SK-N-SH (cell line): Measurements from ENCODE around the gene AKT3. TPM values are rescaled to one million over a fixed set of nuclear protein-coding genes. Genes with fewer than 3 reads are reported as not detected.

Source experiments
- CTCF ChIA-PET: fragments of 300-600, 350-600 bp; formaldehyde crosslinking; extraction: SDS; loops from one replicate; lab custom pipeline; 2021; lab: Yijun Ruan, JAX
- POLR2A ChIA-PET: fragments of 350-600 bp; sonication (Branson Sonifier 250); formaldehyde crosslinking; extraction: SDS; loops from one replicate; lab custom pipeline; 2020; ENCODE audit warnings: antibody characterized with exemption, inconsistent platforms; lab: Yijun Ruan, JAX
- DNase-seq: peaks from one replicate; pipeline ENCODE4 v3.0.0; 2012
- H2AFZ ChIP-seq: fragments of 200-600 bp; sonication (generic); 2 replicates; pipeline ENCODE4 v1.8.1; 2016; ENCODE audit warnings: antibody characterized with exemption, mild to moderate bottlenecking, low read depth
- H3F3A ChIP-seq: fragments of 200-600 bp; sonication (generic); replicated peaks from 2 replicates; pipeline ENCODE3; 2016; ENCODE audit warnings: antibody characterized with exemption, mild to moderate bottlenecking; ENCODE audit not compliant: insufficient read depth
- H3K27ac ChIP-seq, 2 experiments: fragments of 200-500 bp in 1 of 2; fragments of 200-600 bp in 1 of 2; sonication (Bioruptor generic) in 1 of 2; sonication (generic), shearing (Covaris generic) in 1 of 2; 2 replicates each; pipeline versions ENCODE4 v1.5.1 to v1.6.1; 2014 to 2016; ENCODE audit warnings: low read depth in 2 of 2, inconsistent platforms in 1 of 2, low read length in 1 of 2, mild to moderate bottlenecking in 1 of 2, mixed read lengths in 1 of 2
- H3K27me3 ChIP-seq: fragments of 200-600 bp; sonication (generic), shearing (Covaris generic); 2 replicates; pipeline ENCODE4 v1.6.1; 2016; ENCODE audit warnings: mixed run types; ENCODE audit not compliant: insufficient read depth
- H3K36me3 ChIP-seq, 2 experiments: fragments of 200-500 bp in 1 of 2; fragments of 200-600 bp in 1 of 2; sonication (Bioruptor generic) in 1 of 2; sonication (generic) in 1 of 2; replicated peaks in 1 of 2; 2 replicates each; pipeline versions ENCODE3 to v1.5.1; 2014 to 2016; ENCODE audit warnings: low read length in 1 of 2, mild to moderate bottlenecking in 1 of 2; ENCODE audit not compliant: insufficient read depth in 2 of 2, control insufficient read depth in 1 of 2
- H3K4me1 ChIP-seq, 2 experiments: fragments of 200-500 bp in 1 of 2; fragments of 200-600 bp in 1 of 2; sonication (Bioruptor generic) in 1 of 2; sonication (generic), shearing (Covaris generic) in 1 of 2; 2 replicates each; pipeline versions ENCODE4 v1.5.1 to v1.6.1; 2014 to 2016; ENCODE audit warnings: low read depth in 1 of 2, low read length in 1 of 2, mixed run types in 1 of 2; ENCODE audit not compliant: insufficient read depth in 2 of 2, control insufficient read depth in 1 of 2
- H3K4me2 ChIP-seq: fragments of 200-600 bp; sonication (generic), shearing (Covaris generic); 2 replicates; pipeline ENCODE4 v1.6.1; 2017; ENCODE audit warnings: mixed run types
- H3K4me3 ChIP-seq, 2 experiments: fragments of 200-500 bp in 1 of 2; fragments of 200-600 bp in 1 of 2; sonication (Bioruptor generic) in 1 of 2; sonication (generic), shearing (Covaris generic) in 1 of 2; 2 replicates each; pipeline versions ENCODE4 v1.5.1 to v1.8.1; 2014 to 2016; ENCODE audit warnings: low read depth in 2 of 2, inconsistent platforms in 1 of 2, low read length in 1 of 2, mild to moderate bottlenecking in 1 of 2, mixed read lengths in 1 of 2, moderate library complexity in 1 of 2
- H3K79me2 ChIP-seq: fragments of 200-600 bp; sonication (generic); 2 replicates; pipeline ENCODE4 v1.8.1; 2017; ENCODE audit warnings: mild to moderate bottlenecking; ENCODE audit not compliant: insufficient read depth
- H3K9ac ChIP-seq: fragments of 200-600 bp; sonication (generic); 2 replicates; pipeline ENCODE4 v1.6.1; 2017; ENCODE audit warnings: mixed run types
- H3K9me2 ChIP-seq: fragments of 200-600 bp; sonication (generic); 2 replicates; pipeline ENCODE4 v1.6.1; 2017; ENCODE audit warnings: mixed run types
- H3K9me3 ChIP-seq: fragments of 200-600 bp; sonication (generic); 2 replicates; pipeline ENCODE4 v1.6.1; 2017; ENCODE audit warnings: mixed run types, mild to moderate bottlenecking, moderate library complexity
- H4K20me1 ChIP-seq: fragments of 200-600 bp; sonication (generic); 2 replicates; pipeline ENCODE4 v1.6.1; 2017; ENCODE audit warnings: mild to moderate bottlenecking, mixed run types; ENCODE audit not compliant: insufficient read depth
- CTCF ChIP-seq: fragments of 200-600 bp; sonication (generic); IDR thresholded peaks from 2 replicates; pipeline ENCODE4 v1.6.1; 2017; ENCODE audit warnings: antibody characterized with exemption, mild to moderate bottlenecking, moderate library complexity
- ELF1 ChIP-seq: IDR thresholded peaks from 2 replicates; pipeline ENCODE4 v1.4.0; 2012
- GABPA ChIP-seq: IDR thresholded peaks from 2 replicates; pipeline ENCODE4 v1.4.0; 2012; ENCODE audit warnings: low read depth, mild to moderate bottlenecking
- JUND ChIP-seq: IDR thresholded peaks from 2 replicates; pipeline ENCODE4 v1.4.0; 2012
- MAX ChIP-seq: IDR thresholded peaks from 2 replicates; pipeline ENCODE4 v1.4.0; 2012; ENCODE audit warnings: low read depth
- PBX3 ChIP-seq: IDR thresholded peaks from 2 replicates; pipeline ENCODE4; 2012
- REST ChIP-seq: IDR thresholded peaks from 2 replicates; pipeline ENCODE4 v1.6.1; 2012; ENCODE audit warnings: mild to moderate bottlenecking, low read depth, low read length, moderate library complexity
- TCF12 ChIP-seq: IDR thresholded peaks from 2 replicates; pipeline ENCODE4 v1.4.0; 2012
- polyA plus RNA-seq, 3 experiments: library from polyadenylated mRNA; depleted of rRNA; stranded (reverse); fragments of >200 nt; gene quantifications; 2 replicates each; pipeline ENCODE4 v1.2.3, GENCODE V29; 2012

AKT3 gene
- polyA plus RNA-seq, 1 of the 3 experiments (the other 2 are of a cell fraction), result 12.7 TPM

- Histone ChIP-seq H4K20me1 (no peaks in the 10 kb centered on the region), H3K9ac (no peak overlapping the region), H3K4me1 (no peaks in the 10 kb centered on the region; a peak in 1 of 4 replicates), H3K9me2 (no peaks in the 10 kb centered on the region), H3K9me3 (no peaks in the 10 kb centered on the region), H3K27ac (peak overlapping the region in 1 of 2 experiments; percentile 26; a peak in 1 of 4 replicates), H3F3A (no peaks in the 10 kb centered on the region), H3K79me2 (no peaks in the 10 kb centered on the region; the same call in 1 of the 2 replicates), H3K4me2 (no peak overlapping the region), H2AFZ (no peak overlapping the region), H3K27me3 (no peaks in the 10 kb centered on the region), H3K4me3 (no peak overlapping the region), H3K36me3 (peaks cover 16 to 23% of the 10 kb centered on the region in 2 experiments)
- DNase-seq, result no peak
- ChIA-PET POLR2A (no interaction called here), CTCF (interaction anchor here (1.1 kb wide), 1 partner anchor 19 kb away, joined by 4 read pairs; no protein-coding TSS in a partner anchor)
- TF ChIP-seq REST (no peak), MAX (no peak), GABPA (no peak)
These were observed 300.3 kb downstream of the AKT3 start for GRCh38 chr1:243549791-243550190.

- ChIA-PET CTCF (interaction anchor here (0.8 to 1.1 kb wide), 2 partner anchors 18 to 19 kb away, joined by 3 to 4 read pairs; no protein-coding TSS in a partner anchor), POLR2A (no interaction called here)
- Histone ChIP-seq H3K36me3 (peaks cover 16 to 29% of the 10 kb centered on the region in 2 experiments), H3K79me2 (no peaks in the 10 kb centered on the region; the same call in 1 of the 2 replicates), H3K4me2 (no peak overlapping the region), H2AFZ (no peak overlapping the region), H3K4me1 (no peaks in the 10 kb centered on the region; a peak in 1 of 4 replicates), H4K20me1 (no peaks in the 10 kb centered on the region), H3K27me3 (no peaks in the 10 kb centered on the region), H3K9ac (no peak overlapping the region), H3K9me2 (no peaks in the 10 kb centered on the region), H3F3A (no peaks in the 10 kb centered on the region), H3K27ac (peak overlapping the region in 1 of 2 experiments; percentile 26; a peak in 1 of 4 replicates), H3K4me3 (no peak overlapping the region), H3K9me3 (no peaks in the 10 kb centered on the region)
- TF ChIP-seq ELF1, result peak; percentile 74
- TF ChIP-seq CTCF, result no peak
- TF ChIP-seq JUND, result 0 out of 2 replicates have a peak, but pooled peaks have one; percentile 26
- no peak for TF ChIP-seq GABPA
- peak; percentile 49; the same call in 1 of the 2 replicates for TF ChIP-seq PBX3
- TF ChIP-seq TCF12, result peak; percentile 24; the same call in 1 of the 2 replicates
- no peak for DNase-seq
These were observed 300.9 kb downstream of the AKT3 start for GRCh38 chr1:243549108-243549507.
